K562 (cell line): ENCODE measurements around the gene C6orf47. TPM values are rescaled to one million over a fixed set of nuclear protein-coding genes. Genes with fewer than 3 reads are reported as not detected.

Experiments
- CREBBP ChIP-seq: IDR thresholded peaks from one replicate; pipeline ENCODE4 v1.6.1; 2012; ENCODE audit warnings: low read depth, mild to moderate bottlenecking, control low read depth, inconsistent platforms, low read length
- ERF ChIP-seq: fragments of 450-650 bp; formaldehyde crosslinking; IDR thresholded peaks from 2 replicates; pipeline ENCODE4 v1.4.0; 2020; ENCODE audit warnings: mild to moderate bottlenecking, mixed read lengths
- FUS ChIP-seq: fragments of 200-400 bp; formaldehyde crosslinking; optimal IDR thresholded peaks from 2 replicates; pipeline ENCODE3; 2017; ENCODE audit warnings: low read depth, low read length
- PHF21A ChIP-seq: fragments of 450-650 bp; IDR thresholded peaks from 2 replicates; pipeline ENCODE4 v1.6.1; 2017; ENCODE audit warnings: low read depth, borderline replicate concordance
- PHF8 ChIP-seq: fragments of 200-600 bp; sonication (generic); IDR thresholded peaks from 2 replicates; pipeline ENCODE4 v1.6.1; 2012; ENCODE audit warnings: mixed run types, mild to moderate bottlenecking, inconsistent platforms, low read length, moderate library complexity, borderline replicate concordance
- POLR3G ChIP-seq: IDR thresholded peaks from 2 replicates; pipeline ENCODE4 v1.6.1; 2011; ENCODE audit not compliant: insufficient read length, insufficient replicate concordance; ENCODE audit errors: extremely low read depth
- ZNF23 ChIP-seq: fragments of 250-450 bp; sonication (Bioruptor Pico); IDR thresholded peaks from 2 replicates; pipeline ENCODE4 v1.4.0; 2020; ENCODE audit warnings: mild to moderate bottlenecking
- ZNF280B ChIP-seq: fragments of 250-450 bp; sonication (Bioruptor Pico); IDR thresholded peaks from 2 replicates; pipeline ENCODE4 v1.5.1; 2021; ENCODE audit warnings: mild to moderate bottlenecking
- ZNF518B ChIP-seq: fragments of 250-450 bp; sonication (Bioruptor Pico); IDR thresholded peaks from 2 replicates; pipeline ENCODE4 v1.5.0; 2021; ENCODE audit warnings: mild to moderate bottlenecking, moderate library complexity
- polyA plus RNA-seq, 8 experiments: library from polyadenylated mRNA; depleted of rRNA in 4 of 8; stranded (reverse) in 5 of 8; unstranded in 3 of 8; fragments of >200 nt; fragmentation: Nextera tagmentation in 2 of 8; fragmentation: Illumina TruSeq in 1 of 8; extraction: Ambion mirVana in 2 of 8; extraction: Trizol in 1 of 8; gene quantifications; 2 replicates each; pipeline versions ENCODE4 v1.2.1 to v1.2.3, GENCODE V29; 2011 to 2014; ENCODE audit warnings: inconsistent platforms in 1 of 8, missing spikeins in 1 of 8
- total RNA-seq, 7 experiments: library from RNA; depleted of rRNA in 6 of 7; stranded (reverse); fragments of >200 nt in 6 of 7; fragmentation: Illumina TruSeq in 2 of 7; extraction: Trizol in 2 of 7; gene quantifications; 2 replicates each; pipeline versions ENCODE4 v1.2.1 to v1.2.3, GENCODE V29; 2011 to 2021; ENCODE audit warnings: low replicate concordance in 1 of 7

C6orf47 gene
- total and polyA plus RNA-seq, 9 of the 15 experiments (the other 6 are each of a cell fraction or from before 2014, with no cell fraction given) = 0.14 to 43.8 (median 27.0) TPM

GRCh38 chr6:31676904-31677303 lies 16.3 kb upstream of the C6orf47 start (continued):
- peak; percentile 52; the same call in 1 of the 2 replicates for TF ChIP-seq ERF (CRISPR knock-in tag)
- TF ChIP-seq POLR3G = no peak
- no peak for TF ChIP-seq ZNF518B (CRISPR knock-in tag)
- no peak for TF ChIP-seq ZNF280B (CRISPR knock-in tag)
- TF ChIP-seq FUS = no peak
- no peak for TF ChIP-seq PHF8
- TF ChIP-seq ZNF23 (CRISPR knock-in tag) = no peak
- TF ChIP-seq PHF21A = no peak
- no peak for TF ChIP-seq CREBBP
